HepG2 (cell line): ENCODE data around the gene CFAP119. TPM values are rescaled to one million over a fixed set of nuclear protein-coding genes. Genes with fewer than 3 reads are reported as not detected.

Experiments
- ARID5B ChIP-seq: IDR thresholded peaks from 2 replicates; pipeline ENCODE4 v1.4.0; 2020; ENCODE audit warnings: mild to moderate bottlenecking, missing genetic modification reagents
- DPF2 ChIP-seq: sonication (generic); formaldehyde crosslinking; IDR thresholded peaks from 2 replicates; pipeline ENCODE4 v1.4.0; 2020; ENCODE audit warnings: mild to moderate bottlenecking, low read depth, missing genetic modification reagents, borderline replicate concordance
- KDM1A ChIP-seq: IDR thresholded peaks from 2 replicates; pipeline ENCODE4 v1.6.1; 2016; ENCODE audit warnings: missing compliant biosample characterization
- KMT2A ChIP-seq: sonication (generic); formaldehyde crosslinking; IDR thresholded peaks from 2 replicates; pipeline ENCODE4 v1.4.0; 2020; ENCODE audit warnings: missing genetic modification reagents
- MED13 ChIP-seq: sonication (generic); formaldehyde crosslinking; IDR thresholded peaks from 2 replicates; pipeline ENCODE4 v1.5.0; 2020; ENCODE audit warnings: missing genetic modification reagents
- MTA1 ChIP-seq: sonication (generic); formaldehyde crosslinking; IDR thresholded peaks from 2 replicates; pipeline ENCODE4 v1.4.0; 2020; ENCODE audit warnings: missing genetic modification reagents, mild to moderate bottlenecking, borderline replicate concordance
- MYPOP ChIP-seq: sonication (generic); formaldehyde crosslinking; IDR thresholded peaks from 2 replicates; pipeline ENCODE4 v1.8.1; 2023; ENCODE audit warnings: mild to moderate bottlenecking, moderate library complexity, missing genetic modification reagents
- NFATC3 ChIP-seq: sonication (generic); formaldehyde crosslinking; IDR thresholded peaks from 2 replicates; pipeline ENCODE4 v1.5.1; 2020; ENCODE audit warnings: mild to moderate bottlenecking, missing genetic modification reagents
- PBX3 ChIP-seq: sonication (generic); formaldehyde crosslinking; IDR thresholded peaks from 2 replicates; pipeline ENCODE4 v1.8.1; 2023; ENCODE audit warnings: missing genetic modification reagents, inconsistent platforms, borderline replicate concordance
- POLR2AphosphoS5 ChIP-seq: IDR thresholded peaks from 2 replicates; pipeline ENCODE4 v1.6.1; 2012; ENCODE audit warnings: low read depth, low read length
- POLR2G ChIP-seq: fragments of 200-400 bp; formaldehyde crosslinking; IDR thresholded peaks from 2 replicates; pipeline ENCODE4 v1.6.1; 2018; ENCODE audit warnings: mild to moderate bottlenecking, low read depth, low read length, moderate library complexity
- TERF1 ChIP-seq: sonication (generic); formaldehyde crosslinking; IDR thresholded peaks from 2 replicates; pipeline ENCODE4 v1.8.0; 2022; ENCODE audit warnings: mild to moderate bottlenecking, missing genetic modification reagents, moderate library complexity
- WIZ ChIP-seq: sonication (generic); formaldehyde crosslinking; IDR thresholded peaks from 2 replicates; pipeline ENCODE4 v1.5.1; 2020; ENCODE audit warnings: mild to moderate bottlenecking, missing genetic modification reagents
- ZBTB7B ChIP-seq: sonication (generic); formaldehyde crosslinking; IDR thresholded peaks from 2 replicates; pipeline ENCODE4 v1.4.0; 2020; ENCODE audit warnings: missing genetic modification reagents
- ZNF180 ChIP-seq: sonication (generic); formaldehyde crosslinking; IDR thresholded peaks from 2 replicates; pipeline ENCODE4 v1.4.0; 2020; ENCODE audit warnings: low read depth, missing genetic modification reagents, borderline replicate concordance
- ZNF562 ChIP-seq: sonication (generic); formaldehyde crosslinking; IDR thresholded peaks from 2 replicates; pipeline ENCODE4 v1.8.0; 2022; ENCODE audit warnings: missing genetic modification reagents, borderline replicate concordance
- ZNF607 ChIP-seq: sonication (generic); formaldehyde crosslinking; IDR thresholded peaks from 2 replicates; pipeline ENCODE4 v1.5.1; 2020; ENCODE audit warnings: missing genetic modification reagents, mild to moderate bottlenecking, borderline replicate concordance
- ZNF619 ChIP-seq: sonication (generic); formaldehyde crosslinking; IDR thresholded peaks from 2 replicates; pipeline ENCODE4 v1.4.0; 2020; ENCODE audit warnings: mild to moderate bottlenecking, missing genetic modification reagents
- ZNF770 ChIP-seq: sonication (generic); formaldehyde crosslinking; IDR thresholded peaks from 2 replicates; pipeline ENCODE4 v1.5.0; 2020; ENCODE audit warnings: mild to moderate bottlenecking, missing genetic modification reagents
- polyA plus RNA-seq, 8 experiments: library from polyadenylated mRNA; depleted of rRNA in 3 of 8; stranded (reverse) in 7 of 8; unstranded in 1 of 8; fragments of >200 nt; fragmentation: Illumina TruSeq in 4 of 8; extraction: Trizol in 4 of 8; gene quantifications; 2 replicates each; pipeline versions ENCODE4 v1.2.1 to v1.2.3, GENCODE V29; 2011 to 2016; ENCODE audit warnings: low read depth in 4 of 8, missing spikeins in 1 of 8, mixed read lengths in 1 of 8; ENCODE audit not compliant: insufficient read depth in 1 of 8
- total RNA-seq, 5 experiments: library from RNA; depleted of rRNA; stranded (reverse); fragments of >200 nt; fragmentation: Illumina TruSeq; extraction: Trizol; gene quantifications; 2 replicates each; pipeline ENCODE4 v1.2.3, GENCODE V29; 2016; ENCODE audit warnings: low read depth in 1 of 5

Gene CFAP119
- total and polyA plus RNA-seq, 2 of the 13 experiments (the other 11 are each of a cell fraction or from before 2014, with no cell fraction given) = 6.4 TPM

- TF ChIP-seq MTA1 (CRISPR knock-in tag) (no peak), NFATC3 (CRISPR knock-in tag) (0 out of 2 replicates have a peak, but pooled peaks have one; percentile 89), ZNF607 (CRISPR knock-in tag) (0 out of 2 replicates have a peak, but pooled peaks have one; percentile 22), MED13 (CRISPR knock-in tag) (no peak), KMT2A (CRISPR knock-in tag) (0 out of 2 replicates have a peak, but pooled peaks have one; percentile 5), PBX3 (CRISPR knock-in tag) (no peak), KDM1A (peak; percentile 75; the same call in 1 of the 2 replicates), POLR2G (peak; percentile 0; the same call in 1 of the 2 replicates), TERF1 (CRISPR knock-in tag) (0 out of 2 replicates have a peak, but pooled peaks have one; percentile 25), POLR2AphosphoS5 (peak; percentile 66), ZNF619 (CRISPR knock-in tag) (peak; percentile 14; the same call in 1 of the 2 replicates), MYPOP (CRISPR knock-in tag) (0 out of 2 replicates have a peak, but pooled peaks have one; percentile 17), ZNF180 (CRISPR knock-in tag) (no peak), ZNF770 (CRISPR knock-in tag) (peak; percentile 57; the same call in 1 of the 2 replicates), ZBTB7B (CRISPR knock-in tag) (no peak), ZNF562 (CRISPR knock-in tag) (no peak), DPF2 (CRISPR knock-in tag) (no peak; the same call in 1 of the 2 replicates), WIZ (CRISPR knock-in tag) (peak; percentile 91), ARID5B (CRISPR knock-in tag) (peak; percentile 35; the same call in 1 of the 2 replicates)
Observed at GRCh38 chr16:30787613-30788378, 25.9 kb upstream of the CFAP119 start (continued).
